ENCODE results near the gene L3MBTL3. TPM values are rescaled to one million over a fixed set of nuclear protein-coding genes. Genes with fewer than 3 reads are reported as not detected.

The L3MBTL3 gene
- total RNA-seq, 2 donors from 2014 or later, result 1.8 to 3.1 TPM

DNA sequence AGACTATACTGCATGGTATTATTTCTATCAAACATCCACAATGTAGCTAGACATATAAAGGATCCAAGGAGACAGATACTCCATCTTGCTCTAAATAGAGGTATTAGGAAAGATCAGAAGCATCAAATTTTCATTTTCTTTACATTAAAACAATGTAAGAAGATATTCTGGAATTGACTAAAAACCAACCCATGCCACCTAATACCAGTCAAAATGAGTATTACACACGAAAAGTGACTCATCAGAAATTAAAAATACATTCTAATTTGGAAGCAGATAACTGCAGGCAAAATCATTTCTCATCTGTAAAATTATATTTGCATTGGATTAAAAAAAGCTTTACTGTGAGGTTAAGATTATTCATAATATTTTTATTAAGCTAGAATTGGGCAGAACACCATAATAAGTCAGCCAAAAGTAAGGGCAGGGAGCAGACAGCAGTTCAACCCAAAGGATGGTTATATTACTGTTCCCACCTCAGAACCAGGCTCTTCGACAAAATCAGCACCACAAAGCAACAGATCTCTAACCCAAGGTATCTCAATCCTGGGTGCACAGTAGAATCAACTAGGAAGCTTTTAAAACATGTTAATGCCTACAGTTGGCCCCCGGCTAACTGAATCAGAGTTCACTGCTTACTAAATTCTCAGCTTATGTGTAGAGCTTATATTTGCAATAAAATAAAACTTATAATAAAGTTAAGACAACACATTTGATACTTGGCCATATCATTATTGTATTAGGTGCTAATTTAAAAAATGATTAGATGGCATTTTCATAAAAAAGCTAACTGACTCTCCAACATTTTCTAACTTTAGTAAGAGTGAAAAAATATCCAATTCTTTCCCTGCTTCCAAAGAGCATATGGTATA, 169.2 kb downstream of the L3MBTL3 start:
- H3K4me3 ChIP-seq, result no peak overlapping the region
- TF ChIP-seq, protein P1, sequence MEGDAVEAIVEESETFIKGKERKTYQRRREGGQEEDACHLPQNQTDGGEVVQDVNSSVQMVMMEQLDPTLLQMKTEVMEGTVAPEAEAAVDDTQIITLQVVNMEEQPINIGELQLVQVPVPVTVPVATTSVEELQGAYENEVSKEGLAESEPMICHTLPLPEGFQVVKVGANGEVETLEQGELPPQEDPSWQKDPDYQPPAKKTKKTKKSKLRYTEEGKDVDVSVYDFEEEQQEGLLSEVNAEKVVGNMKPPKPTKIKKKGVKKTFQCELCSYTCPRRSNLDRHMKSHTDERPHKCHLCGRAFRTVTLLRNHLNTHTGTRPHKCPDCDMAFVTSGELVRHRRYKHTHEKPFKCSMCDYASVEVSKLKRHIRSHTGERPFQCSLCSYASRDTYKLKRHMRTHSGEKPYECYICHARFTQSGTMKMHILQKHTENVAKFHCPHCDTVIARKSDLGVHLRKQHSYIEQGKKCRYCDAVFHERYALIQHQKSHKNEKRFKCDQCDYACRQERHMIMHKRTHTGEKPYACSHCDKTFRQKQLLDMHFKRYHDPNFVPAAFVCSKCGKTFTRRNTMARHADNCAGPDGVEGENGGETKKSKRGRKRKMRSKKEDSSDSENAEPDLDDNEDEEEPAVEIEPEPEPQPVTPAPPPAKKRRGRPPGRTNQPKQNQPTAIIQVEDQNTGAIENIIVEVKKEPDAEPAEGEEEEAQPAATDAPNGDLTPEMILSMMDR (IDR thresholded peaks at IDR 0.05), result no peak
- no peaks in the 10 kb centered on the region for H3K4me1 ChIP-seq
- no peaks in the 10 kb centered on the region for H3K9me3 ChIP-seq
- H3K36me3 ChIP-seq, result no peaks in the 10 kb centered on the region
- no peak for DNase-seq (ENCODE audit: low spot score)
- H3K27me3 ChIP-seq, result no peaks in the 10 kb centered on the region
- no peak overlapping the region for H3K27ac ChIP-seq

DNA sequence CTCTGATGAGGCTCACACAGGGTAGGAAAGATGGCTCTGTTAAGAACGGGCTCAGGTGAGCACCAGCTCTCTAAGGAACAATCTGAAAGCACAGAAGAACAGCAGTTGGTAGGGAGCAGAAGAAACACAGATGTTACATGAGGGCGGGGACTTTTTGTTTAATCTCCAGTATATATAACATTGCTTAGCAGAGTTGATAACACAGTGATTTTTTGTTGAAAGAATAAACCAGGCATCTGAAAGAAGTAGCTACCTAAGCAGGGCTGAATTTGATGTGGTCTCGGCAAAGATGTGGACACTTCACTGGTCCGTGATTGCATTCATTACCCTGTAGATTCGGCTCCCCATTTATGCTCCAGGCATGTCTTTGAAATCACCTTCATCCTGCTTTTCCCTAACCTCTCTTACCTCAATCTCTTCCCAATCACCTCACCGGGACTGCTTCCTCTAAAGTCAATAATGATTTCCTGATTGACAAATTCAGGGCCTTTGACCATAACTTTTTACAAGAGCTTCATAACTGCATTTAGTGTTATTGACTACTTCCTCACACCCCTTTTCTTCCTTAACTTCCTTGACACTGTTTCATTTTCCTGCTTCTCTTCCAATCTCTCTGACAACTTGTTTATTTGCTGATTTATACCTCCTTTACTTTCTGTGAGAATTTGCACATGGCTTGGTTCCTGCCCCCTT, 170.0 kb downstream of the L3MBTL3 start:
- Histone ChIP-seq H3K9me3 (no peaks in the 10 kb centered on the region), H3K36me3 (no peaks in the 10 kb centered on the region), H3K27me3 (no peaks in the 10 kb centered on the region), H3K27ac (no peak overlapping the region), H3K4me3 (no peak overlapping the region), H3K4me1 (no peaks in the 10 kb centered on the region)
- no peak for DNase-seq (ENCODE audit: low spot score)
- TF ChIP-seq, protein P1 (IDR thresholded peaks at IDR 0.05), result no peak

DNA sequence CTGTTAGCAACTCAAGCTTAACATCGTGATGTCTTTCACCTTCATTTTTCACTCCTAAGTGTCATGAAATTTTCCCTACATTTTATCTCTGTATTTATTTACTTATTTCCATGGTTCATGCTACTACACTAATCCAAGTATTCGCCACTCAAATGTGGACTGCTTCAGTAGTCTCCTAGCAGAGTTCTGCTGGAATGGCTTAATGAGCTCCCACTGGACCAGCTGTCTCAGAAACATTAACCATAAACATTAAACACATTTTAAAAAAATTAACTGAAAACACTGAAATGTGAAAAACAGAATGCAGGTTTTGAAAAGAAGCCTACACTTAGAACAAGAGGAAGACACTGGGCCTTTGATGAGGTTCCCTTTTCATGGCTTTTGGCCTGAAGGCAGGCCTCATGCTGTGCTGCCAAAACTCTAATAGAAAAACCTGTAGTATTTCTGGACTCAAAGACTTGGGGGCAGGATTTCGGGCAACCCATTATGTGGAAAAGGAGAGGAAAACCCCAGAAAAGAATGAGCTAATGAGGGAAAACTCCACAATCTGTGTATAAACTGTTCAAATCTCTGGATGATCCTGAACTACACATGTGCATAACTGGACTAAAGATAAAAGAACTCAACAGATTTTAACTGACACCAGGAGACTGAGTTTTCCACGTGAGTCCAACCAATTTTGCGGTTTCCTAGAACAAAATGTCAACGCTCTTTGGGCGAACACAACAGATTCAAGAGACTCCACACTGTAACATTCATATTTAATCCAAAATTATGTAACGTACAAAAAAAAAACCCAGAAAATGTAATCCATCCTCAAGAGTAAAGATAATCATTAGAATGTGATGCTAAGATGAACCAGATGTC, 171.4 kb downstream of the L3MBTL3 start:
- H3K9me3 ChIP-seq, result no peaks in the 10 kb centered on the region
- no peak overlapping the region for H3K27ac ChIP-seq
- no peak for DNase-seq (ENCODE audit: low spot score)
- no peak overlapping the region for H3K4me3 ChIP-seq
- no peaks in the 10 kb centered on the region for H3K4me1 ChIP-seq
- H3K27me3 ChIP-seq, result no peaks in the 10 kb centered on the region
- H3K36me3 ChIP-seq, result no peaks in the 10 kb centered on the region
- TF ChIP-seq, protein P1 (IDR thresholded peaks at IDR 0.05), result no peak

Other genes with a start within 250 kb of the L3MBTL3 start
- gene TMEM244, start 157.3 kb upstream of the L3MBTL3 start, total RNA-seq, result not detected
- under 1 TPM in 1 of 2 donors, not detected in 1; 0.67 TPM for gene SAMD3, start 204.4 kb downstream of the L3MBTL3 start, total RNA-seq